ENCODE results near the gene RPS6KC1.
"Not testable (repeated sequence)": the region's sequence is repeated elsewhere in the genome, so short reads cannot be mapped to it uniquely, and the experiment has no call there.

The RPS6KC1 gene

DNA sequence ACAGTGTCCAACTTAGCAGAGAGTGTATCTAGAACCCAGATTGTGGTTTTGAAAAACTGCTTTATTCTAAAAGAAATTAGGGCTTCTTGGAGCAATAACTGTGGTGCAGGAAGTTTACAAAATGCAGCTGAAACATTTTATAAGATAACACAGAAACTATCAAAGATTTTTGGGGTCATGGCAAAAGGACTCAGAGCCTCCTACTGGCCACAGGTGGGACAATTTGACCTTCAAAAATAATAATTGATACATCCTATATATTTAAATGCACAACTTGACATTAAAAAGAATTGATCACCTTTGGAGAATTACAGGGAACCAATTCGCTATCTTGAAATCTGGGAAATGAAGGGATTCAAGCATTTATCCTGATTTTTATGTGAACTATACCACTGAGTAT is 235.2 kb downstream of the RPS6KC1 start:
- DNase-seq (ENCODE audit: low read depth): no peak

- no peak for DNase-seq (ENCODE audit: low read depth)
Measured at GRCh38 chr1:213287987-213288386, 236.9 kb downstream of the RPS6KC1 start.

DNA sequence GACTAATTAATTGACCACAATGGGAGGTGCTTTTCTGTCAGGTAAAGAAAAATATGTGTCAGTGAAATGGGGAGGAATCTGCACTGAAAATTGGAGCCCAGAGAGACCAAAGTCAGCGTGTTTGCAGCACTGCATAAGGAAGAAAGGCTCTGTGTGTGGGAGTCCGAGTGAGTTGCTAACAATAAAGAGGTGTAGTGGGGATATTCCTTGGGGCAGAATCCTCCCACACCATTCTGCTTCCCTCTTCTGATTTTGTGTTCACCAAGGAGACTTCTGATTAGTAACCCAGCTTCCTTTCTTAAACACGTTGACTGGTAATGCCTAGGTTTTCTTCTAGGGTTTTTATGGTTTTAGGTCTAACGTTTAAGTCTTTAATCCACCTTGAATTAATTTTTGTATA is 240.5 kb downstream of the RPS6KC1 start:
- DNase-seq (ENCODE audit: low read depth): no peak

GRCh38 chr1:213292614-213293013 is 241.6 kb downstream of the RPS6KC1 start:
- DNase-seq (ENCODE audit: low read depth): no peak

GRCh38 chr1:213295860-213296259 is 244.8 kb downstream of the RPS6KC1 start:
- DNase-seq (ENCODE audit: low read depth): no peak

GRCh38 chr1:213296558-213296957 is 245.5 kb downstream of the RPS6KC1 start:
- no peak for DNase-seq (ENCODE audit: low read depth)

DNA sequence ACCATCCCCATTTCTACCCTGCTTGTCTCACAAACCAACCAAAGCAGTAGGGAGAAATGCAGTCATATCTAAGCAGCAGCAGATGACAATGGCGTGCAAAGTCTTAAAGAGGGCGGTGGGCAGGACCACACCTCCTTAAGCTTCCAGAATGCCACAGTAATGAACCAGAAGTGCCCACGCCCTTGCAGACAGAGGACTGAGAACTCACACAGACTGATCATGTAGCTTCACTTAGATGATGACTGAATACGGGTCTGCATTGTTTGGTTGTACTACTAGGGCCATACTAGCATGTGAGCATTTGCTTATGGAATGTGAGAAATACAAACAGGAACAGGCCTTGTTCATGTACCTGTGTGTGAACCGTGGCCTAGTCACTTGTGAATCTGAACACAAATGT is 246.0 kb downstream of the RPS6KC1 start:
- no peak for DNase-seq (ENCODE audit: low read depth)

DNA sequence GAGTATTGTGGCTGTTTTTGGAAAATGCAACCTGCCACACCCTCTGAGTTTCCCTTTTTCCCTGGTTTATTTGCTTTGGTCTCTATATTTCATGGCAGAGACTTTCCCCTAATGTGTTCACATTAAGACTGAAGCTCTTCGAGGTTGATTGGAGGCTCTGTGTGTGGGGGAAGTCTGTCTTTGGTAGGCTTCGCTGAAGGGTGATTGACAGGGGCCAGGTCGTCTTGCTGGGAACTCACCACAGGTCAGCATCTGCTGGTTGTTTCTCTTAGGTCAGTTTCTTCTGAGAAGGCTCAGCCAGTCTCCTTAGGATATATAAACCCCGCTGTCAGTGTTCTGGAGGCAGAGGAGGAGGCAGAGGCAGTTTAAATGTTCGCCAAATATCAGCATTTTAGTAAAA is 249.4 kb downstream of the RPS6KC1 start:
- DNase-seq (ENCODE audit: low read depth): no peak

DNA sequence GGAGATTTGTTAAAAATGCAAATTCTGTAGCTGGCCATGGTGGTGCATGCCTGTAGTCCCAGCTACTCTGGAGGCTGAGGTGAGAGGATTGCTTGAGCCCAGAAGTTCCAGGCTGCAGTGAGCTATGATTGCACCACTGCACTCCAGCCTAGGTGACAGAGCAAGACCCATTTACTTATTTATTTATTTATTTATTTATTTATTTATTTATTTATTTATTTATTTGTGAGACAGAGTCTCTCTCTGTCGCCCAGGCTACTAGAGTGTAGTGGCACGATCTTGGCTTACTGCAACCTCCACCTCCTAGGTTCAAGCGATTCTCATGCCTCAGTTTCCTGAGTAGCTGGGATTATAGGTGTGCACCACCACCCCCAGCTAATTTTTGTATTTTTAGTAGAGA is 250.5 kb downstream of the RPS6KC1 start:
- not testable (repeated sequence) for DNase-seq (ENCODE audit: low read depth)

DNA sequence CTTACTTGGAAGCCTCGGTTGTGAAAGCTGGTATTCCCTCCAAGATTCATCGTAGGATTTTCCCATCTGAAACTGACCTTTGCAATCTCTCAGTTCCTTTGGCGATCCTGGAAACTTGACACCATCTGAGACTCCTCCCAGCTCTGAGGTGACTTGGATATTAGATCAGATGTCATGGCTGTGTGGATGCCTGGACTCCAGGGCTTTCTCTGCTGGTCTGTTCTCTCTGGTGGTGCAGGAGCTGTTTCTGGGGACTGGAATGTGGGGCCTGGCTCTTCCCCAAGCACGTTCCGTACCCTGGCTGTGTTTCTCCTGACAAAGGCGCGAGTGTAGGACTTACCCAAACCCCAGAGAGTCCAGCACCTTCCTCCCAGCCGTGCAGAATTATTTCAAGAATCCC is 252.2 kb downstream of the RPS6KC1 start:
- DNase-seq (ENCODE audit: low read depth): no peak

DNA sequence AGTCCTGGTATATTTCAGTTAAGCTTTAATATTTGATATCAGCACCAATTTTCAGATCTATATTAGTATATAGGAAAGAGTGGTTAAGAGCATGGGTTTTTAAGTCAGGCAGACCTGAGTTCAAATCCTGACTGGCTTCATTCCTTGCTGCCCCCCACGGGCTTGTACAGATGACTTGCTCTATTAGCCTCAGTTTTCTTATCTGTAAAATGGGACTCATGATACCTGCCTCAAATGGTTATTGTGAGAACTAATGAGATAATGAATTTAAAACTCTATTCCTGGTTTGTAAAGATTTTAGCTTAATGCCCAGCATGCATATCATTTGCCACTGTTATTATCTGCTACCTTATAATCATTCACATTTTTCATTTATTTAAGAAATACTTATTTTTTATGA is 264.5 kb downstream of the RPS6KC1 start:
- no peak for DNase-seq (ENCODE audit: low read depth)

GRCh38 chr1:213318458-213318857 is 267.4 kb downstream of the RPS6KC1 start:
- not testable (repeated sequence) for DNase-seq (ENCODE audit: low read depth)

GRCh38 chr1:213320191-213320870 is 269.3 kb downstream of the RPS6KC1 start:
- DNase-seq (ENCODE audit: low read depth): no peak

Data from activated T-cell treated with anti-CD3 and anti-CD28 coated beads for 24 hours (primary cell).